CD8-positive, alpha-beta memory T cell (primary cell): Measurements from ENCODE around the gene NTRK2. TPM values are rescaled to one million over a fixed set of nuclear protein-coding genes. Genes with fewer than 3 reads are reported as not detected.
A peak's percentile ranks its signal among the peaks of the same experiment; 100 is the strongest.

ENCODE experiments used
- CTCF ChIA-PET: fragments of 350-600 bp; sonication (Branson Sonifier 250); formaldehyde crosslinking; loops from one replicate; lab custom pipeline; 2021; ENCODE audit warnings: antibody characterized with exemption; lab: Charles Lee
- POLR2A ChIA-PET: fragments of 350-600 bp; sonication (Branson Sonifier 250); formaldehyde crosslinking; loops from one replicate; lab custom pipeline; 2021; ENCODE audit warnings: antibody characterized with exemption; lab: Charles Lee
- DNase-seq, 5 donors: peaks; one replicate each; pipeline versions ENCODE4 v3.0.0 to v3.0.0-alpha.2; 2020 to 2022; ENCODE audit warnings: mixed read lengths in 1 of 5
- H3K27ac ChIP-seq: one replicate; pipeline ENCODE4 v1.7.0; 2013; ENCODE audit warnings: low read depth, mild to moderate bottlenecking, low read length, moderate library complexity
- H3K27me3 ChIP-seq: 2 replicates; pipeline ENCODE4 v1.7.0; 2013; ENCODE audit warnings: low read length, mild to moderate bottlenecking; ENCODE audit not compliant: insufficient read depth, poor library complexity, severe bottlenecking
- H3K36me3 ChIP-seq: 2 replicates; pipeline ENCODE4 v1.7.0; 2013; ENCODE audit warnings: mild to moderate bottlenecking, low read length, moderate library complexity; ENCODE audit not compliant: insufficient read depth
- H3K4me1 ChIP-seq: 2 replicates; pipeline ENCODE4 v1.7.0; 2013; ENCODE audit warnings: mild to moderate bottlenecking, low read length, moderate library complexity; ENCODE audit not compliant: insufficient read depth
- H3K4me3 ChIP-seq: 2 replicates; pipeline ENCODE4 v1.7.0; 2013; ENCODE audit warnings: mild to moderate bottlenecking, low read length
- H3K9me3 ChIP-seq: 2 replicates; pipeline ENCODE4 v1.7.0; 2013; ENCODE audit warnings: mild to moderate bottlenecking, low read length
- H3K27ac Mint-ChIP-seq, 8 donors: one replicate each; pipeline ENCODE4 v1.8.0; 2020 to 2021; ENCODE audit warnings: mixed read lengths in 8 of 8, mild to moderate bottlenecking in 6 of 8, inconsistent platforms in 3 of 8, moderate library complexity in 3 of 8
- H3K27me3 Mint-ChIP-seq, 2 donors: one replicate each; pipeline ENCODE4 v1.8.0; 2020 to 2021; ENCODE audit warnings: mixed read lengths in 2 of 2, mild to moderate bottlenecking in 1 of 2, moderate library complexity in 1 of 2
- H3K36me3 Mint-ChIP-seq, 3 donors: one replicate each; pipeline ENCODE4 v1.8.0; 2020 to 2021; ENCODE audit warnings: mixed read lengths in 3 of 3, inconsistent platforms in 1 of 3, mild to moderate bottlenecking in 1 of 3
- H3K4me1 Mint-ChIP-seq, 3 donors: one replicate each; pipeline ENCODE4 v1.8.0; 2020 to 2021; ENCODE audit warnings: mixed read lengths in 3 of 3, inconsistent platforms in 1 of 3, mild to moderate bottlenecking in 1 of 3
- H3K4me3 Mint-ChIP-seq, 7 donors: one replicate each; pipeline ENCODE4 v1.8.0; 2020 to 2021; ENCODE audit warnings: mixed read lengths in 7 of 7, mild to moderate bottlenecking in 6 of 7, moderate library complexity in 4 of 7, inconsistent platforms in 2 of 7
- H3K9me3 Mint-ChIP-seq, 5 donors: one replicate each; pipeline ENCODE4 v1.8.0; 2020 to 2022; ENCODE audit warnings: mixed read lengths in 5 of 5, mild to moderate bottlenecking in 3 of 5, moderate library complexity in 2 of 5, inconsistent platforms in 1 of 5
- polyA plus RNA-seq: library from polyadenylated mRNA; unstranded; fragments of 300-500 nt; fragmentation: Illumina TruSeq; gene quantifications from one replicate; pipeline ENCODE4 v1.2.3, GENCODE V29; 2021
- total RNA-seq, 2 experiments: library from RNA; stranded (reverse); gene quantifications; one replicate each; pipeline ENCODE4 v1.2.3, GENCODE V29; 2021

Gene NTRK2
- total and polyA plus RNA-seq, 3 experiments from 2014 or later, result 0.26 to 0.38 TPM; not detected in 1

DNA sequence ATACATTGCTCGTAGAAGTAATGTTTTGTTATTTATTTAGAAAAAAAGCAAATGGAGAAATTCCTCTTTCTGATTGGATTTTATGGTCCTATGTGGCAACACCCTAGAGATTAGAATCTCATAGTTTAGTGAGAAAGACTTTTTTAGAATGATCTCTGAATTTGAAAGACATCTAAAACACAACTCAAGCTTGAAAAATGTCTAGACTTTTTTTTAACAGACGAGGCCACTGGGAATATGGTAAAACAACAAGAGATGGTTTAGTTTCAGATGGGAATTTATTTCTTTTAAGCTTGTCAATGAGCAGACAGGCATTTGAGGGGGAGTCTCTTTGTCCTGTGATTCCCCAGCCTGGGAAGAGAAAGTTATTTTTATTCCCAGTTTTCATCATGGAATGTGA is 122.1 kb downstream of the NTRK2 start:
- Mint-ChIP-seq H3K4me3 (no peak overlapping the region), H3K36me3 (peaks cover 0 to 1% (median 0%) of the 10 kb centered on the region in 3 donors), H3K27ac (no peak overlapping the region), H3K9me3 (peaks cover 0 to 5% (median 0%) of the 10 kb centered on the region in 5 donors), H3K27me3 (peaks cover 2 to 3% of the 10 kb centered on the region in 2 donors), H3K4me1 (no peaks in the 10 kb centered on the region)
- CTCF ChIA-PET, result no interaction called here
- Histone ChIP-seq H3K4me1 (no peaks in the 10 kb centered on the region), H3K27ac (no peak overlapping the region), H3K36me3 (no peaks in the 10 kb centered on the region), H3K4me3 (no peak overlapping the region), H3K27me3 (no peaks in the 10 kb centered on the region), H3K9me3 (no peaks in the 10 kb centered on the region)
- DNase-seq, result no peak
- POLR2A ChIA-PET, result no interaction called here

DNA sequence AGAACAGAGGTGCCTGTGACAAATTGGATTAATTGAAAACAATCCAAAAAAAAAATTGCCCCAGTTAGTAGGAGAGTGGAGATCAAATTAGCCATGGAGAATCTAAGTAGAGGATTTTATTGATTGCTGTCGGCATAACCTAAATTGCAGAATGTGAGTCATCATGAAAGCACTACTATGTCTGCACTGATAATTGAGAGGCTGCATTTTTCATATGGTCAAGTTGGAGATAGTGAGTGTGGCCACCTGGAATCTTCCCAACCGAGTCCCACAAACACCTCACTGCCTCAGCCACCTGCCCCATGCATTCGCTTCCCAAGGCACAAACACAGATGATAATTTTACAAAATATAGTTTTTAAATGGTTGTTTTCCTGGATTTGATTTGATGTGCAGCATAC is 123.7 kb downstream of the NTRK2 start:
- H3K27ac ChIP-seq, result no peak overlapping the region
- Mint-ChIP-seq H3K4me1 (no peaks in the 10 kb centered on the region), H3K27ac (no peak overlapping the region), H3K36me3 (peaks cover 0 to 1% (median 0%) of the 10 kb centered on the region in 3 donors), H3K9me3 (peaks cover 0 to 5% (median 0%) of the 10 kb centered on the region in 5 donors), H3K4me3 (no peak overlapping the region), H3K27me3 (peaks cover 2 to 3% of the 10 kb centered on the region in 2 donors)
- H3K36me3 ChIP-seq, result no peaks in the 10 kb centered on the region
- no peaks in the 10 kb centered on the region for H3K4me1 ChIP-seq
- no peaks in the 10 kb centered on the region for H3K9me3 ChIP-seq
- CTCF ChIA-PET, result no interaction called here
- no peak overlapping the region for H3K4me3 ChIP-seq
- DNase-seq, result no peak
- POLR2A ChIA-PET, result no interaction called here
- no peaks in the 10 kb centered on the region for H3K27me3 ChIP-seq

DNA sequence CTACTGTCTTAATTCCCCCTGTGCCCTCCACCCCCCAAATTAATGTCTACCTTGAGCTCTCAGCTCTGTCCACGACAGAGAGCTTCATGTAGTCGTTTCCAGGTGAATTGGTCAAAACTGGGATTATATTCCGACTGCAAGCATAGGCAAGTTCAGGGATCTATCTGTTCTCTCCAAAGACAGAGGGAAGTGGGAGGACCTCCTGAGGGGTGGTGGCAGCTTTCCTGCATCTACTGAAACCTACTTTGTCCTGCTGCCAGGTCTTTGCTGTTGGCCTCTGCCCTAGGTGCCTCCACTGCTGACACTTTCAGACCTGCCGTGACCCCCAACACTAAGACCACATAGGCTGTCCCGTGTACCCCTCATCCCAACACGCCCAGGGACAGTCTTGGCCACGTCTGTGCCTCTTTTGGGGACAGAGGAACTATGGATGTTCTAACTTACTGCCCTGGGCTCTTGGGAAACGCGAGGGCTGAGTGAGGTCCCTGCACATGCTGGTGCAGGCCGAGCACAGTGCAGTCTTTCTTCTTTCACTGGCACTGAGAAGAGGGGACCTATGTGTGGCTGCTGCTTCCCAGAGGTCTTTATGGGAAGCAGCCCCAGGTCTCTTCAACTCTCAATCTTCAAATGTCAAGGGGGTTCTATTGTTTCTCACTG is 125.6 kb downstream of the NTRK2 start:
- no peak overlapping the region for H3K4me3 Mint-ChIP-seq
- peaks cover 0 to 5% (median 0%) of the 10 kb centered on the region in 5 donors for H3K9me3 Mint-ChIP-seq
- H3K27ac Mint-ChIP-seq, result no peak overlapping the region
- no peak for DNase-seq
- Histone ChIP-seq H3K36me3 (no peaks in the 10 kb centered on the region), H3K9me3 (no peaks in the 10 kb centered on the region), H3K27me3 (no peaks in the 10 kb centered on the region), H3K4me1 (no peaks in the 10 kb centered on the region), H3K27ac (no peak overlapping the region), H3K4me3 (no peak overlapping the region)
- POLR2A ChIA-PET, result no interaction called here
- H3K27me3 Mint-ChIP-seq, result peaks cover 2 to 3% of the 10 kb centered on the region in 2 donors
- no peaks in the 10 kb centered on the region for H3K4me1 Mint-ChIP-seq
- CTCF ChIA-PET, result no interaction called here
- peaks cover 0 to 1% (median 0%) of the 10 kb centered on the region in 3 donors for H3K36me3 Mint-ChIP-seq

DNA sequence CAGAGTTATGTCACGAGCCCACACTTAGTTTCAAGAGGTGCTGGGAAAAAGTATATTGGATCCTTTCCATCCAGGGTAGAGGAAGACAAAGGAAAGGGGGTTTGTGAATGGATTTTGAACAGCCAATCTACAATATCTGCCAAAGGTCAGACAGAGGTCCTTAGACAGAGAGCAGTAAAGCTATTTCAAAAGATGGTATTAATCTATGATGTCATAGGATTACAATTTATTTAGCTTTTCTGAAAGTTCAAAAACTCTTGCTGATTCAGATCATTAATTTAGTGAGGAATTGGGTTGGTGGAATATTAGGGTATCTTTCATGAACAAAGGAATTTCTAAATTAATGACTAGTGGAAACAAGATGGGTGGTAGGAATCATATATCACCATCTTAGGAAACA is 126.9 kb downstream of the NTRK2 start:
- H3K4me1 ChIP-seq, result no peaks in the 10 kb centered on the region
- H3K4me3 ChIP-seq, result no peak overlapping the region
- H3K36me3 ChIP-seq, result no peaks in the 10 kb centered on the region
- H3K27ac ChIP-seq, result no peak overlapping the region
- no peak overlapping the region for H3K27ac Mint-ChIP-seq
- POLR2A ChIA-PET, result no interaction called here
- peaks cover 0 to 2% (median 0%) of the 10 kb centered on the region in 5 donors for H3K9me3 Mint-ChIP-seq
- H3K36me3 Mint-ChIP-seq, result peaks cover 0 to 1% (median 0%) of the 10 kb centered on the region in 3 donors
- H3K27me3 Mint-ChIP-seq, result peaks cover 2 to 3% of the 10 kb centered on the region in 2 donors
- no peak for DNase-seq
- CTCF ChIA-PET, result no interaction called here
- H3K4me3 Mint-ChIP-seq, result no peak overlapping the region
- H3K9me3 ChIP-seq, result no peaks in the 10 kb centered on the region
- no peaks in the 10 kb centered on the region for H3K27me3 ChIP-seq
- no peaks in the 10 kb centered on the region for H3K4me1 Mint-ChIP-seq

DNA sequence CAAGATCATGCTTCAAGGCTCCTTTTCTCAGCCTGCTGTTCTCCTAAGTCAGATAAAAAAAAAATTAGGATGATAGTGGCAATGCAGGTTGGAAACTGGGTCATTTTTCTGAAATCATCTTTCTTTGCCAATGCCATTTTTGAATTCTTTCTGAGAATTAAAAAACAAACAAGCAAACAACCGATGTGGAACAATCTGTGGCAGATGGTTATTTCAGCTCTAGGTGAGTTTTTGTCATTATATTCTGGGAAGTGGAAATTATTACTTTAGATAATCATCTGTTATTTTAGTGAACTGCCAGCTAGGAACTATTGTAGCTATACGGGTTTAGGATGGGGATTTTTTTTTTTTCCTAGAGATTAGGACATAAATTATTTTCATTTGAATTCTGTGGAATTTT is 129.7 kb downstream of the NTRK2 start:
- no peak overlapping the region for H3K27ac ChIP-seq
- no peaks in the 10 kb centered on the region for H3K4me1 Mint-ChIP-seq
- H3K27me3 ChIP-seq, result no peaks in the 10 kb centered on the region
- H3K9me3 Mint-ChIP-seq, result no peaks in the 10 kb centered on the region
- ChIA-PET CTCF (no interaction called here), POLR2A (no interaction called here)
- no peak overlapping the region for H3K4me3 ChIP-seq
- no peaks in the 10 kb centered on the region for H3K36me3 ChIP-seq
- no peak overlapping the region for H3K27ac Mint-ChIP-seq
- H3K9me3 ChIP-seq, result no peaks in the 10 kb centered on the region
- no peak for DNase-seq
- peaks cover 2 to 3% of the 10 kb centered on the region in 2 donors for H3K27me3 Mint-ChIP-seq
- H3K4me1 ChIP-seq, result no peaks in the 10 kb centered on the region
- H3K36me3 Mint-ChIP-seq, result no peaks in the 10 kb centered on the region
- H3K4me3 Mint-ChIP-seq, result no peak overlapping the region

DNA sequence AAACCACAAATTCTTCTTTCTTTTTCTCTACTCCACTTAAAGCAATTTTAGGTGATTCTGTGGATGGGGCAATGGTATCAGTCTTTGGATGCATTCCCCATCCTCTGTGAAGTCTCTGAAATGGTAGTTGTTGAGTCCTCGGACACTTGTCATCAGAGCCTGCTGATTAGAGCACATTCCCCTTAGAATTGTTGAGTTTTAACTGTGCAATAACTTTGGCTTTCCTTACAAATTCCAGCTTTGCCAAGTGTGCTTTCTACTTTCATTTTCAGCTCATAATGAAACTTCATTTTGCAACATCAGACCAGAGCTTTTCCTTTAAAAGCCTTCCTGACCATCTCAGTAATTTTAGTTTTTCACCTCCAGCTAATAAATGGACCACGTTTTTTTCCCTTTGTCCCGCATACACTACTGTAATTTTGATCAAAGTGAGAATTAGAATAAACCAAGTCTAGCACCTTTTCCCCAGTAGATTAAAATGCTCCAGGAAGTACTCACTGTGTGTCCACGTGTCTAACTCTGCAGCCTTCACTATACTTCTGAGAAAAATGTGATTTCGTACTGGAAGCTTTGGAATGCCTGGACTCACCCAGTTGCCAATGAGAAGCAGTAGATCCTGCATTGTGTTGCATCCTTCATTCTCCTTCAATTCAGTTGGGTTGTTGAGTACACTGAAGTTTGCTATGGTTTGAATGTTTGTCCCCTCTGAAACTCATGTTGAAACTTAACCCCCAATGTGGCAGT is 135.6 kb downstream of the NTRK2 start:
- POLR2A ChIA-PET, result no interaction called here
- Histone ChIP-seq H3K27ac (no peak overlapping the region), H3K4me3 (no peak overlapping the region), H3K9me3 (no peaks in the 10 kb centered on the region), H3K27me3 (no peaks in the 10 kb centered on the region), H3K4me1 (no peaks in the 10 kb centered on the region), H3K36me3 (no peaks in the 10 kb centered on the region)
- H3K27ac Mint-ChIP-seq, result peak overlapping the region in 1 of 8 donors; percentile 16
- no peaks in the 10 kb centered on the region for H3K9me3 Mint-ChIP-seq
- DNase-seq, result no peak
- CTCF ChIA-PET, result no interaction called here
- H3K27me3 Mint-ChIP-seq, result peaks cover 0 to 2% of the 10 kb centered on the region in 2 donors
- no peak overlapping the region for H3K4me3 Mint-ChIP-seq
- no peaks in the 10 kb centered on the region for H3K36me3 Mint-ChIP-seq
- peaks cover 0 to 3% (median 0%) of the 10 kb centered on the region in 3 donors for H3K4me1 Mint-ChIP-seq

DNA sequence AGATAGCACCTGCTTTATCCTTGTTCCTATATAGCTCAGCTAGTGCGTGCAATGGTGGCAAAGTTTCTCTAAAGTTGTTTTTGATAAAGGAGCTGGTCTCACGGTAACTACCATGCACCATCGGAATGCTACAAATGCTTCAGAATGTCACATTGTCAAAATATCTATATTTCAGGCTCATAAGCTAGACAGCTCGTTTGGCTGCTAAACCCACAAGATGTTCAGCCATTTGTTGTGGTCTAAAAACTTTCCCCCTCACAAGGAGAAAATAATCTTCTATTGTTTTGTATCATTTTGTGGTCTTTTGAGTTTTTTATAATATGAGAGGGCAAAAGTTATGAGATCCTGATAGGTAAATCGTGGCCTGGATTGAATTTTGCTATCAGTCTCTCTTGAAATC is 137.9 kb downstream of the NTRK2 start:
- no peaks in the 10 kb centered on the region for H3K36me3 Mint-ChIP-seq
- H3K4me3 ChIP-seq, result no peak overlapping the region
- H3K4me1 ChIP-seq, result no peaks in the 10 kb centered on the region
- no peak for DNase-seq
- H3K4me1 Mint-ChIP-seq, result peaks cover 0 to 3% (median 0%) of the 10 kb centered on the region in 3 donors
- H3K27me3 Mint-ChIP-seq, result peaks cover 2% of the 10 kb centered on the region in 2 donors
- H3K36me3 ChIP-seq, result no peaks in the 10 kb centered on the region
- H3K9me3 Mint-ChIP-seq, result no peaks in the 10 kb centered on the region
- no peak overlapping the region for H3K27ac ChIP-seq
- H3K4me3 Mint-ChIP-seq, result no peak overlapping the region
- no peaks in the 10 kb centered on the region for H3K27me3 ChIP-seq
- no peaks in the 10 kb centered on the region for H3K9me3 ChIP-seq
- CTCF ChIA-PET, result no interaction called here
- POLR2A ChIA-PET, result no interaction called here
- no peak overlapping the region for H3K27ac Mint-ChIP-seq

DNA sequence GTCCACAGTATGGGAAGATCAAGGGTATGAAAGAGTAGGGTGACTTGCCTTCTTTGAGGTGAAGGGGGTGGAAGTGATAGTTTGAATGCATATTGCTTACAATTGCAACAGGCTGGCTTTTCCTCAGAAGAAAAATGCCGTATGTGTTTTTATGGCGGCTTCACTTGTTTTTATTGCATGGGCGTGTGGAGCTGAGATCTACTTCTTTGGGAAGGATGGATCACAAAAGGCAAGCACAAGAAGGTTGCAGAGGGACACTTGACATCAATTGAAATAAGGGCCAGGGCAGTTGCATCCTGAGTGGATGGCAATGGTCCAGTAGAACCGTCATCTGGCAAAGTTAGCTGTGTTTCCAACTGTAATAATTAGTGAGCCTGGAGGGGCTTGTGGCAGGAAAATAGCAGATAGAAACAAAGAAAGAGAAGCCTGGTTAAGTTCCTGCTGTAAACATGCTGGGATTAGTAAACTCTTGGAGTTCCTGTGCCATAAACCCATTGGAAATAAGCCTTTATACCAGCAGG is 138.4 kb downstream of the NTRK2 start:
- H3K27me3 Mint-ChIP-seq, result peaks cover 2 to 4% of the 10 kb centered on the region in 2 donors
- H3K4me3 Mint-ChIP-seq, result no peak overlapping the region
- H3K36me3 Mint-ChIP-seq, result no peaks in the 10 kb centered on the region
- H3K4me1 Mint-ChIP-seq, result peaks cover 0 to 3% (median 0%) of the 10 kb centered on the region in 3 donors
- CTCF ChIA-PET, result no interaction called here
- no peaks in the 10 kb centered on the region for H3K36me3 ChIP-seq
- H3K9me3 Mint-ChIP-seq, result no peaks in the 10 kb centered on the region
- no peak overlapping the region for H3K27ac ChIP-seq
- no peaks in the 10 kb centered on the region for H3K9me3 ChIP-seq
- H3K27me3 ChIP-seq, result no peaks in the 10 kb centered on the region
- DNase-seq, result no peak
- H3K4me3 ChIP-seq, result no peak overlapping the region
- POLR2A ChIA-PET, result no interaction called here
- no peaks in the 10 kb centered on the region for H3K4me1 ChIP-seq
- H3K27ac Mint-ChIP-seq, result no peak overlapping the region
